GM12878 (cell line): ENCODE data around the gene IL15.
"Not testable (repeated sequence)": the region's sequence is repeated elsewhere in the genome, so short reads cannot be mapped to it uniquely, and the experiment has no call there.

ENCODE experiments used
- CBX3 ChIP-seq: fragments of 200-600 bp; sonication (generic); IDR thresholded peaks from 2 replicates; pipeline ENCODE4 v1.6.1; 2016; ENCODE audit warnings: low read depth, borderline replicate concordance
- CTCF ChIP-seq, 3 experiments: IDR thresholded peaks in 2 of 3; conservative IDR thresholded peaks in 1 of 3; 2 replicates each; pipeline ENCODE4 v1.5.1; 2011; ENCODE audit warnings: low read depth in 3 of 3, low read length in 3 of 3, mild to moderate bottlenecking in 3 of 3, control low read depth in 2 of 3, moderate library complexity in 2 of 3, inconsistent platforms in 1 of 3, mixed read lengths in 1 of 3; ENCODE audit not compliant: control insufficient read depth in 2 of 3, insufficient read depth in 1 of 3; ENCODE audit errors: extremely low read depth in 1 of 3
- MYC ChIP-seq: IDR thresholded peaks from 2 replicates; pipeline ENCODE4 v1.6.1; 2011; ENCODE audit warnings: mild to moderate bottlenecking, low read length, moderate library complexity, inconsistent platforms; ENCODE audit not compliant: insufficient read depth, insufficient replicate concordance, insufficient read length, severe bottlenecking
- POLR2A ChIP-seq: IDR thresholded peaks from 2 replicates; pipeline ENCODE4 v1.6.1; 2011; ENCODE audit warnings: low read depth, mild to moderate bottlenecking, low read length
- RAD21 ChIP-seq: IDR thresholded peaks from 2 replicates; pipeline ENCODE4 v1.6.1; 2011; ENCODE audit warnings: mild to moderate bottlenecking, low read depth, low read length, moderate library complexity; ENCODE audit not compliant: insufficient read depth
- SMC3 ChIP-seq: IDR thresholded peaks from 2 replicates; pipeline ENCODE4 v1.6.1; 2011; ENCODE audit warnings: low read length, improper control_type of control experiment, borderline replicate concordance
- TCF12 ChIP-seq: IDR thresholded peaks from 2 replicates; pipeline ENCODE4 v1.6.1; 2011; ENCODE audit warnings: low read depth, mild to moderate bottlenecking, low read length

DNA sequence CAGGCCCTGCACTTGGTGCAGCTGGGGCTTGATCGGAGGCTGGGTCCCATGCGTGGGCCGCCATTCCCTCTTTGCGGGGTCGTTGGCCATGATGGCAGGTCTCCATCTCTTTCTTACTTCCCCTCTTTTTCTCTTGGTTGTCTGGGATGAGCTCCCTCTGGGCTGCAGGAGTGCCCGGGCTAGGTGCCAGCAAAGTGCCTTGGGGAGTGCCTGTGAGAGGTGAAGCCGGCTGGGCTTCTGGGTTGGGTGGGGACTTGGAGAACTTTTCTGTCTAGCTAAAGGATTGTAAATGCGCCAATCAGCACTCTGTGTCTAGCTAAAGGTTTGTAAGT is 20.8 kb upstream of the IL15 start:
- TF ChIP-seq SMC3; CBX3; POLR2A; CTCF (IDR thresholded peaks at IDR 0.05 in 2 of 3, conservative IDR thresholded peaks at IDR 0.05 in 1 of 3; ENCODE audit: control insufficient read depth in 2 of 3, extremely low read depth in 1 of 3, insufficient read depth in 1 of 3, low read depth in 3 of 3, low read length in 3 of 3); TCF12; MYC; RAD21: not testable (repeated sequence)
